ENCODE measurements around the gene STK39. TPM values are rescaled to one million over a fixed set of nuclear protein-coding genes. Genes with fewer than 3 reads are reported as not detected.

STK39 gene
- polyA plus RNA-seq, 1 donor from 2014 or later: 9.5 TPM

- H3K27ac ChIP-seq (ENCODE audit: low read length): no peak overlapping the region
- no peaks in the 10 kb centered on the region for H3K79me2 ChIP-seq (replicated peaks; ENCODE audit: insufficient read depth, low read length)
- no peaks in the 10 kb centered on the region for H4K20me1 ChIP-seq (ENCODE audit: insufficient read depth)
Observed at GRCh38 chr2:168203762-168204693, 43.4 kb downstream of the STK39 start.

GRCh38 chr2:168201584-168202116 is 45.7 kb downstream of the STK39 start:
- no peaks in the 10 kb centered on the region for H3K36me3 ChIP-seq (ENCODE audit: insufficient read depth, low read length)
- H4K20me1 ChIP-seq (ENCODE audit: insufficient read depth): no peaks in the 10 kb centered on the region
- H3K9me2 ChIP-seq (ENCODE audit: insufficient read depth, low read length): no peaks in the 10 kb centered on the region
- no peak overlapping the region for H3K4me2 ChIP-seq (ENCODE audit: low read length)
- no peak overlapping the region for H3K9ac ChIP-seq (ENCODE audit: low read length)
- no peaks in the 10 kb centered on the region for H3K79me2 ChIP-seq (replicated peaks; ENCODE audit: insufficient read depth, low read length)
- no peaks in the 10 kb centered on the region for H3K27me3 ChIP-seq (ENCODE audit: insufficient read depth, low read depth, low read length)
- H3K4me3 ChIP-seq (ENCODE audit: low read length): no peak overlapping the region
- no peak overlapping the region for H3K27ac ChIP-seq (ENCODE audit: low read length)
- TF ChIP-seq CTCF (IDR thresholded peaks at IDR 0.05; ENCODE audit: poor library complexity, severe bottlenecking): no peak
- TF ChIP-seq POLR2AphosphoS5 (IDR thresholded peaks at IDR 0.05): no peak
- no peak overlapping the region for H2AFZ ChIP-seq (ENCODE audit: low read depth, low read length)
- H3F3A ChIP-seq (ENCODE audit: insufficient read depth, low read length, poor library complexity, severe bottlenecking): no peaks in the 10 kb centered on the region
- H3K9me3 ChIP-seq (ENCODE audit: low read length): no peaks in the 10 kb centered on the region

More at GRCh38 chr2:168203762-168204693, 43.4 kb downstream of the STK39 start:
- H2AFZ ChIP-seq (ENCODE audit: low read depth, low read length): no peak overlapping the region
- H3K9ac ChIP-seq (ENCODE audit: low read length): no peak overlapping the region
- H3K27me3 ChIP-seq (ENCODE audit: insufficient read depth, low read depth, low read length): no peaks in the 10 kb centered on the region
- no peak overlapping the region for H3K4me2 ChIP-seq (ENCODE audit: low read length)
- no peaks in the 10 kb centered on the region for H3F3A ChIP-seq (ENCODE audit: insufficient read depth, low read length, poor library complexity, severe bottlenecking)
- no peak for TF ChIP-seq RAD21 (conservative IDR thresholded peaks at IDR 0.05)
- no peak for TF ChIP-seq POLR2AphosphoS5 (IDR thresholded peaks at IDR 0.05)
- no peak for TF ChIP-seq CTCF (IDR thresholded peaks at IDR 0.05; ENCODE audit: poor library complexity, severe bottlenecking)
- TF ChIP-seq SMC3 (conservative IDR thresholded peaks at IDR 0.05; ENCODE audit: poor library complexity): no peak
- no peaks in the 10 kb centered on the region for H3K9me3 ChIP-seq (ENCODE audit: low read length)
- H3K9me2 ChIP-seq (ENCODE audit: insufficient read depth, low read length): no peaks in the 10 kb centered on the region
- no peaks in the 10 kb centered on the region for H3K36me3 ChIP-seq (ENCODE audit: insufficient read depth, low read length)
- H3K4me3 ChIP-seq (ENCODE audit: low read length): no peak overlapping the region

- H3K27me3 ChIP-seq (ENCODE audit: insufficient read depth, low read depth, low read length): no peaks in the 10 kb centered on the region
- TF ChIP-seq REST (IDR thresholded peaks at IDR 0.05; ENCODE audit: borderline replicate concordance) (no peak), RAD21 (conservative IDR thresholded peaks at IDR 0.05) (no peak), EP300 (conservative IDR thresholded peaks at IDR 0.05; ENCODE audit: poor library complexity, severe bottlenecking) (no peak), TAF1 (IDR thresholded peaks at IDR 0.05; ENCODE audit: low read depth) (no peak)
- no peak overlapping the region for H3K9ac ChIP-seq (ENCODE audit: low read length)
- H3F3A ChIP-seq (ENCODE audit: insufficient read depth, low read length, poor library complexity, severe bottlenecking): no peaks in the 10 kb centered on the region
- H3K9me3 ChIP-seq (ENCODE audit: low read length): no peaks in the 10 kb centered on the region
- no peak overlapping the region for H2AFZ ChIP-seq (ENCODE audit: low read depth, low read length)
- no peaks in the 10 kb centered on the region for H3K79me2 ChIP-seq (replicated peaks; ENCODE audit: insufficient read depth, low read length)
- H3K9me2 ChIP-seq (ENCODE audit: insufficient read depth, low read length): no peaks in the 10 kb centered on the region
- H3K36me3 ChIP-seq (ENCODE audit: insufficient read depth, low read length): no peaks in the 10 kb centered on the region
- no peaks in the 10 kb centered on the region for H4K20me1 ChIP-seq (ENCODE audit: insufficient read depth)
- H3K27ac ChIP-seq (ENCODE audit: low read length): no peak overlapping the region
- H3K4me3 ChIP-seq (ENCODE audit: low read length): no peak overlapping the region
- H3K4me2 ChIP-seq (ENCODE audit: low read length): no peak overlapping the region
Observed at GRCh38 chr2:168200930-168201583, 46.3 kb downstream of the STK39 start.
